ENCODE measurements around the gene TP53TG3D.
"Not testable (repeated sequence)": the region's sequence is repeated elsewhere in the genome, so short reads cannot be mapped to it uniquely, and the experiment has no call there.

DNA sequence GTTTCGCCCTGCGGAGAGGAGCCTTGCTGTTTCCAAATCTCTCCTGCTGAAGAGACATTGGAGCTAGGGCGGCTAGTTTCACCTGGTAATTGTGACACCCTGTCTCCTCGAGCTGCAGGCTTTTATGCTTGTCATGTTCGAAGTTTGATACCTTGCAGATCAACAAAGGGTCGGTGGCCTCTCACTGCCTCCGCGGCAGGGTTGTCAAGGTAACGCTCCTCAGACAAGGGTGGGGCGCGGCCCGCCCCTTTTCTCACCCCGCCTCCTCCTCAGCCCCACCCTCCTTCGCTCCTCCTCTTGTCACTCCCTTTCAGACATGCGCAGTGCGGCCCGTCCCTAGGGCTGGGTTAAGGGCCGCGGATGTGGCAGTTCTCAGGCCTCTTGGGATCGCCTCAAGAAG, 421 bp downstream of the TP53TG3D start:
- TF ChIP-seq, protein P1, sequence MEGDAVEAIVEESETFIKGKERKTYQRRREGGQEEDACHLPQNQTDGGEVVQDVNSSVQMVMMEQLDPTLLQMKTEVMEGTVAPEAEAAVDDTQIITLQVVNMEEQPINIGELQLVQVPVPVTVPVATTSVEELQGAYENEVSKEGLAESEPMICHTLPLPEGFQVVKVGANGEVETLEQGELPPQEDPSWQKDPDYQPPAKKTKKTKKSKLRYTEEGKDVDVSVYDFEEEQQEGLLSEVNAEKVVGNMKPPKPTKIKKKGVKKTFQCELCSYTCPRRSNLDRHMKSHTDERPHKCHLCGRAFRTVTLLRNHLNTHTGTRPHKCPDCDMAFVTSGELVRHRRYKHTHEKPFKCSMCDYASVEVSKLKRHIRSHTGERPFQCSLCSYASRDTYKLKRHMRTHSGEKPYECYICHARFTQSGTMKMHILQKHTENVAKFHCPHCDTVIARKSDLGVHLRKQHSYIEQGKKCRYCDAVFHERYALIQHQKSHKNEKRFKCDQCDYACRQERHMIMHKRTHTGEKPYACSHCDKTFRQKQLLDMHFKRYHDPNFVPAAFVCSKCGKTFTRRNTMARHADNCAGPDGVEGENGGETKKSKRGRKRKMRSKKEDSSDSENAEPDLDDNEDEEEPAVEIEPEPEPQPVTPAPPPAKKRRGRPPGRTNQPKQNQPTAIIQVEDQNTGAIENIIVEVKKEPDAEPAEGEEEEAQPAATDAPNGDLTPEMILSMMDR (conservative IDR thresholded peaks at IDR 0.05; ENCODE audit: low read length) = not testable (repeated sequence)
- TF ChIP-seq EZH2phosphoT487 (IDR thresholded peaks at IDR 0.05; ENCODE audit: borderline replicate concordance) = not testable (repeated sequence)

Data from Loucy (cell line).